Measurements from ENCODE around the gene KLHL18.
"Not testable (repeated sequence)": the region's sequence is repeated elsewhere in the genome, so short reads cannot be mapped to it uniquely, and the experiment has no call there.

The KLHL18 gene

DNA sequence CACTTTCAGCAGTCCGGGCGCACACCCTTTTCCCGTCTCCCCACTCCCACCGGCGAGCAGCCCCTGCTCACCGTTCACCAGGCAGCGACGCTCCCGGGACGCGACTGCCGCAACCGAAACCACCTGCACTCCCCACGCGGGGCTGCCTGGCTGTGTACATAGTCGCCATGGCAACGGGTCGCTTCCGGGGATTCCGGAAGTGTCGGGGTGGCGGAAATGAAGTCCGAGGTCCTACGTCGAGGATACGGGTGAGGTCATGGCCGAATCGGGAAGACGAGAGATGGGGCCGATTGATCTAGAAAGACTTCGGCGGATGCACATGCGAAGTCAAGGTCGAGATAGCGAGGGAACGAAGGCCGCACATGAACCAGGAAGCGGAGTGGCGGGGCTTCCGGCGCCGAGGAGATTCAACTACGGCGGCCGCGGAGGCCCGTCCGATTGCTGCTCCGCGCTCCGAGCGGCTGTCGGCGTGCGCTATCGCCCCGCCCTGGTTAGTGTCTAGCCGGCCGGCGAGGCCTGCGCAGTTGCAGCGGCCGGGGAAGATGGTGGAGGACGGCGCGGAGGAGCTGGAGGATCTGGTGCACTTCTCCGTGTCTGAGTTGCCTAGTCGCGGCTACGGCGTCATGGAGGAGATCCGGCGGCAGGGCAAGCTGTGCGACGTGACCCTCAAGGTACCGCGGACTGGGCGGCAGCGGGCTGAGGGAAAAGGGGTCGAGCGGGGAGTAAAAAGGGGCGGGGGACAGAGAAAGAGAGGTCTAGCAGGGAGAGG, at the start of gene KLHL18, which contains the start of gene KIF9:
TSS of gene KLHL18 (plus strand) at position 521 of the 769 bp plus-strand sequence. CDS start at position 543, 22 bp downstream.
TSS of gene KIF9 (minus strand) at position 376 of the 769 bp plus-strand sequence. CDS start 5,425 bp downstream, outside the sequence.
- DNase-seq: peak; percentile 92

GRCh38 chr3:47238017-47238416, 44.7 kb upstream of the KLHL18 start:
- no peak for DNase-seq

DNA sequence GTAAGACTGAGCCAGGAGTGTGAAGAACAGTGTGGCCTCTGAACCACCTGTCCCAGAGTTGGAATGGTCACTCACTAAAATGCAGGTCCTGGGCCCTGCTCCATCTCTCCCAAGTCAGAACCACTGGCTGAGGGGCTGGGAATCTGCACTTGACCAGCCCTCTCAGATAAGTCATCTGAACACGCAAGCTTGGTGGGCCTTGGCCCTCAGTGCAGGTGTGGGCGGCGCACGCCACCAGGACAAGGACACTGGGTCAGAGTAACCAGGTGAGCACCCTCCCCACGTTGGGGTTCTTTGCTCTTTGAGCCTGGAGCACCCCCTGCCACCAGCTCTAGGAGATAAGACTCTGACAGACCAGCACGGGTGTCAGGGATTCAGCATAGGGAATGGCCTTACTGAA, 42.8 kb upstream of the KLHL18 start:
- no peak for DNase-seq

- no peak for DNase-seq
These were observed 39.2 kb upstream of the KLHL18 start for GRCh38 chr3:47243419-47244147.

DNA sequence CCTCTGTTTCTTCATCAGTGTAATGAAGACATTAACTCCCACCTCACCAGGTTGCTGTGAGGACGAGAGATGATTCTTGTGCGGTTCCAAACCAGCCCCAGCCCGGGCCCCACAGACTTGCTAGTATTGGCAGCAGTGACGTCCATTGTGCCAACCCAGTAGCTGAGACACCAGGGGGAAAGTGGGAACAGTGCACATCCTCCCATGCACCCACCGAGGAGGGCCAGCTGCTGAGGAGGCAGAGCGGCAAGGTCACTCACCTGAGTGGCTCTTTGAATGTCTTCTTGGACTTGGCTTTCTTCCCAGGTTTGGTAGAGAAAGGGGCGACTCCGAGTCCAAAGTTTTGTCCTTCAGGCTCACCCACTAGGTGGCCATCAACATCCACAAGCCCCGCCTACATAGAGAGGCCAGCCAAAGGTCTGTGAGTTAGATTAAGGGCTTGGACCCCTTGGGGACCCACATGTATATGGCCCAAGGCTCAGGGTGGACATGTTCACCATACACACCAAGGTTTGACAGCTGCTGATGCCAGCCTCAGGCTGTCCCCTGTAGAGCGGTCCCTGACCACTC, 38.1 kb upstream of the KLHL18 start:
- no peak for DNase-seq

DNA sequence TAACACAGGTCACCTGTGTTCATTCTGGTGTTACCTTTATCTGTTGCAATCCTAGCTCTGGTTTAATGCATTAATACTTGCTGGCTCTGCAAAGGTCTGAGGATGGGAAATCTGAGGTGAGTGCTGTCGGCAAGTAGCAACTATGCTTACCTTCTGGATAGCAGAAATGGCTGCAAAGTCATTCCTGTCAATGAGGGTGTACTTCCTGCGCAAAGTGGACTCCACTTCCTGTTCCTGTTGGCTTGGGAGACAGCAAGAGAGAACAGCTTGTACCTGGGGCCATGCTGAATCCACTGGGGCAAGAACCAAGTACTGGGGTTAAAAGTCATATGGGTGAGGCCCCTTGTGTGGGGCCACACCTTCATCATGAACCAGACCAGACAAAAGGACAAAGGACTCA, 37.5 kb upstream of the KLHL18 start:
- no peak for DNase-seq

- DNase-seq: no peak
These were observed 35.3 kb upstream of the KLHL18 start for GRCh38 chr3:47247131-47248064.

GRCh38 chr3:47250309-47251060, 32.3 kb upstream of the KLHL18 start:
- DNase-seq: no peak

- not testable (repeated sequence) for DNase-seq
These were observed 31.7 kb upstream of the KLHL18 start for GRCh38 chr3:47251085-47251484.

- DNase-seq: no peak
These were observed 31.1 kb upstream of the KLHL18 start for GRCh38 chr3:47251689-47252088.

- DNase-seq: not testable (repeated sequence)
These were observed 26.4 kb upstream of the KLHL18 start for GRCh38 chr3:47256331-47256730.

DNA sequence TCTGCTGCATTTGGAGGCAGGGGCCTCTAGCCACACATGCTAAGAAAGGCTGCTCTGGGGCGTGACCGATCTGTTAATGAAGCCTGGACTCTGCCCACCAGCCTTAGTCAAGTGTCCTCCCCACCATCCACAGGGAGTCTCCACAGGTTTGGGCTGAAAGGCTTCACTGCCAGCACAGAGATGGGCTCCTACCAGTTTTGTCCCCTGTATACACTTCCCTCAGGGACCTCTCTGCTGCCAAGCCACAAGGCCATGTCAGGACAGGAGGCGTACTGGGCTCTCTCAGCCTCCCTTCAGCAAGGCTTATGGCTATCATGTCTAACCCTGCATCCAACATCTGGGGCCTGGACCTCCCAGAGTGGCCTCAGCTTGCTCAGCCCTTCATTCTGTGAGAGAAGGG, 23.6 kb upstream of the KLHL18 start:
- DNase-seq: no peak

GRCh38 chr3:47260605-47261004, 22.1 kb upstream of the KLHL18 start:
- no peak for DNase-seq

GRCh38 chr3:47261301-47261700, 21.4 kb upstream of the KLHL18 start:
- no peak for DNase-seq

GRCh38 chr3:47265008-47265407, 17.7 kb upstream of the KLHL18 start:
- DNase-seq: peak; percentile 3

DNA sequence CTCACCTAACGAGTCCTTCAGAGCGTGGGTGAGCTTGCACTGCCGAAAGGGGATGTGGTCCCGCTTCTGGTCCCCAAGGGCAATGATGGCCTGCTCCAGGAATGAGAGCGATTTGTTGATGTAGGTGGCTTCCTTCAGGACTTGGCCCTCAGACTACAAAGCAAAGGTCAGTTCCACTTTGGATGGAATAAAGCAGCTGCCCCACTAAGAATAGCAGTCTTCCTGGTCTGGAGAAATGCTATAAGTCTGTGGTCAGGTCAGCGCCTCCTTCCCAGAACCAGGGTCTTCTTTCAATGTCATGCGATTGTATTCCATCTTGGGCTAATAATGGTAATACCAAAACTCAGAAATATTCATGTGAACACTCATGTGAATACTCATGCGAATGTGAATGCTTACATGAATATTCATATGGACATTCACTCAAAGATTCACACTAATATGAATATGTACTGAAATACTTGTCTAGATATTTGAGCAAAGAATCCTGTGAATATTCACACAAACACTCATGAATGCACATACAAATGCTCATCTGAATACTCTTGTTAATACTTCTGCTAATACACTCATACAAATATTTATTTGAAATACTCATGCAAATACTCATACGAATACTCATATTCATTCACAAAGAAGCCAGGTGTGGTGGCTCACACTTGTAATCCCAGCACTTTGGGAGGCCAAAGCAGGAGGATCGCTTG, 16.9 kb upstream of the KLHL18 start:
- peak; percentile 4 for DNase-seq

DNA sequence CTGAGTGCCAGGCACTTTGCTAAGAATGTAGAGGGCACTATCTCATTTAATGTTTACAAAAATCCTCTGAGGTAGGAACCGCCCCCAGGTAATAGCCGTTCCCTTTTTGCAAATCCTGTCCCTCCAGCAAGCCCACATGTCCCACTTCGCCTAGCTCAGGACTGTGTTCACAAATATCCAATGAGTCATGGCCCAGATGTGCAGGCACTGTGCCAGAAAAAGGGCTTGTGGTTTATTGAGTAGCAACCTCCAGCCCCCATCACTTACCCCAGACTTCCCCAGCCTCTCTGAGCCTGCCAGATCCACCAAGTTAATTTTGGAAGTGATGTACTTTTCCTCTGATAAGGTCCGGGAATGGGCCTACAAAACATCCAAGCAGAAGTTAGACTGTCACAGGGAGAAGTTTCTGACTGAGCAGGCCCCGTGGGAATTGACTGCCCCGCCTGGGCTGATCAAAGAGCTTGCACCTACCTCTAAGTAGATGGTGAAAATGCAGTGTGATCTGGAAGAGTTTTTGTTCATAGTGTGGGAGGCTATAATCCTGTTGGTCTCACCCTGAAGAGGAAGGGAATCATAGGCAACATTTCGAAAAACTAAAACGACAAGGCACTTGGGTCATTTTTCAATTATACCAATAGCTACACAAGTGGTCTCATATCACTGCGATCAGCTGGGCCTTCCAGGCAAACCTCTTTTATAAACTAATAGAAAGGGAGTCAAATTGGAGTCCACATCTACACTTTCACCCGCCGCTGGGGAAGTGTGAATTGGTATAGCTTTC, 15.8 kb upstream of the KLHL18 start:
- DNase-seq: no peak

- DNase-seq: no peak
These were observed 15.3 kb upstream of the KLHL18 start for GRCh38 chr3:47267490-47267824.

DNA sequence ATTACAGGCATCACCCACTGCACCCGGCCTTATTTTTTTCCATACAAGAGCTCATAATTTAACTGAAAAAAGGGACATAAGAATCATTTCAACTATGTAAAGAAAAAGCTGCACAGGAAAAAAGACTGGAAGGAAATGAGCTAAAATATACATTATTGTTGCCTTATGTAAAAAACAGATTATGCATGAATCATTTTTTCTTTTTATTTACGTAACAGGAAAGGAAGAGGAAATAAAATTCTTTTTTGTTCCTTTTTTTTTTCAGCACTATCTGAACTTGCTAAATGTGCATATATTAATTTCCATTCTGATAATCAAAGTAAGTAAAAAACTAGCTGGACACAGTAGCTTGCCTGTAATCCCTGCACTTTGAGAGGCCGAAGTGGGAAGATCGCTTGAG, 12.2 kb upstream of the KLHL18 start:
- DNase-seq: no peak

- no peak for DNase-seq
These were observed 9.2 kb upstream of the KLHL18 start for GRCh38 chr3:47273564-47273963.

DNA sequence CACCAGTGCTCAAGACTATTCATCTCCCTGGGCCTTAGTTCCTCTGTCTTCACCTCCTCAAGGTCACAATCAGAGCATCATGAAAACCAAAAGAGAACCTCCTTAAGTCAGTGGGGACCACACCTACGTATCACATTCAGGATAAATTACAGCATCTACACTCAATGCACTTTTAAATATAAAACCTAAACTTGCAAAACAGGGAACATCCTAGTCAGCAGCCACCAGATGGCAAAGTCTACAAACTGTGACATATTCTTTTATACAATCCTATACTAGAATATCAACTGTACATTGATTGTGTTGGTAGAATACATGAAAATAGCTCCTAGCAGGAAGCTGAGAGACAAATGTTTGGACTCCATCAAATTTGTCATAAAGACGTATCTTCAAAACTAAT, 8.1 kb upstream of the KLHL18 start:
- no peak for DNase-seq

Data from activated CD4-positive, CD25-positive, alpha-beta regulatory T cell treated with anti-CD3 and anti-CD28 coated beads, Interleukin-2, amount 50 U/mL, for 72 hours (primary cell).